ENCODE measurements around the gene PTPRU.

DNA sequence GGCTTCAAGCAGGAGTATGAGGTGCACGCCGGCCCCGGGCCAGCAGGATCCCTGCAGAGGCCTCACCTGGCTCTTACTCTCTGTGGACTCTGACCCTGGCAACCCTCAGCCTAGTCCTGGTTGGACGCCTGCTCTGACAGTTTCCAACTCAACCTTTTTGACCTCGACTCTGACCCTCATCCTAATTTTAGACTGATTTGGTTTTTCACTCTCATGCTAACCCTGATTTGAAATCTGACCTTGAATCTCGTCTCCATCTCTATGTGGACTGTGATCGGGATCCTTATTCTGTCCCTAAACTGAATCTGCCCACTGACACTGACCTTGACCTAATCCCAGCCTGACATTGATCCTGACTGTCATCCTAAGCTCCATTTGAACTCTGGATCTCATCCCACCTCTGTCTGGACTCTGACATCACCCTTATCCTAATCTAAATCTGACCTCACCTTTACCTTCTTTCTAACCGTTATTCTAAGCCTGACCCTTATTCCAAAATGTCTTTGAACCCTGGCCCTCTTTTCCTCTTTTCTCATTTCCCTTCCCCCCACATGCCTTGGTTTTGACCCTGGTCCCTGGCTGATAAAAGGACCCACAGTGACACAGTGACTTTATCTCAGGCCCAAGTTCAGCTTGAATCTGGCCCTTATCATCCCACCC is 67.8 kb downstream of the PTPRU start:
- TF ChIP-seq SIN3A (conservative IDR thresholded peaks at IDR 0.05 in 1 of 2, IDR thresholded peaks at IDR 0.05 in 1 of 2; ENCODE audit: low read depth in 1 of 2, low read length in 2 of 2): no peak
- TF ChIP-seq RFX5 (IDR thresholded peaks at IDR 0.05; ENCODE audit: borderline replicate concordance, low read depth, low read length): no peak
- no peak for TF ChIP-seq TBP (IDR thresholded peaks at IDR 0.05; ENCODE audit: low read depth, low read length)

Measured in H1 (cell line).